HepG2 (cell line): ENCODE data around the gene PAFAH1B2. TPM values are rescaled to one million over a fixed set of nuclear protein-coding genes. Genes with fewer than 3 reads are reported as not detected.

Source experiments
- ATAC-seq: fragments of 200-7000 bp; cut with Tn5 transposase; 3 replicates; pipeline ENCODE4 v1.9.1; 2020; ENCODE audit warnings: mild to moderate bottlenecking, moderate library complexity
- BruUV-seq: library from RNA; stranded (reverse); fragments of 400-500 nt; replicated peaks from 2 replicates; lab custom pipeline; 2021; lab: Mats Ljungman, UMichigan
- CTCF ChIA-PET: fragments of 300-600 bp; formaldehyde crosslinking; extraction: SDS; loops from one replicate; lab custom pipeline; 2021; ENCODE audit warnings: low total read pairs, inconsistent platforms, low intra/inter-chr PET ratio; lab: Yijun Ruan, JAX
- POLR2A ChIA-PET: fragments of 350-600 bp; sonication (Branson Sonifier 250); formaldehyde crosslinking; loops from one replicate; lab custom pipeline; 2020; ENCODE audit warnings: antibody characterized with exemption, inconsistent platforms; lab: Yijun Ruan, JAX
- DNase-seq: peaks from one replicate; pipeline ENCODE4 v3.0.0-alpha.2; 2015; ENCODE audit warnings: low spot score
- FAIRE-seq: peaks from 3 replicates; lab custom pipeline; 2011; peaks lifted over from hg19 to GRCh38; lab: Jason Lieb, UNC
- H2AFZ ChIP-seq: one replicate; pipeline ENCODE4 v1.6.1; 2011; ENCODE audit warnings: low read length, inconsistent platforms
- H3K27ac ChIP-seq: fragments of 300-600 bp; 3 replicates; pipeline ENCODE4 v1.8.0; 2011; ENCODE audit warnings: mixed run types, mild to moderate bottlenecking, mixed read lengths, low read length, inconsistent platforms; ENCODE audit not compliant: insufficient read depth; ENCODE audit errors: extremely low read length
- H3K27me3 ChIP-seq, 2 experiments: fragments of 200-600 bp in 1 of 2; 2 replicates in 1 of 2; 3 replicates in 1 of 2; pipeline versions ENCODE4 v1.6.0 to v1.8.0; 2011; ENCODE audit warnings: low read length in 2 of 2, mild to moderate bottlenecking in 2 of 2, moderate library complexity in 2 of 2, inconsistent platforms in 1 of 2; ENCODE audit not compliant: insufficient read depth in 2 of 2, control insufficient read depth in 1 of 2
- H3K36me3 ChIP-seq, 2 experiments: fragments of 200-600 bp in 1 of 2; replicated peaks in 1 of 2; 2 replicates in 1 of 2; 3 replicates in 1 of 2; pipeline versions ENCODE4 v1.5.1 to v1.8.0; 2011; ENCODE audit warnings: low read length in 2 of 2, inconsistent platforms in 1 of 2; ENCODE audit not compliant: insufficient read depth in 2 of 2, control insufficient read depth in 1 of 2
- H3K4me1 ChIP-seq: 2 replicates; pipeline ENCODE4 v1.5.1; 2012; ENCODE audit warnings: low read length, inconsistent platforms; ENCODE audit not compliant: insufficient read depth
- H3K4me2 ChIP-seq: 2 replicates; pipeline ENCODE4 v1.6.0; 2011; ENCODE audit warnings: low read depth, low read length, inconsistent platforms
- H3K4me3 ChIP-seq, 3 experiments: fragments of 200-600 bp in 1 of 3; sonication (generic), shearing (Covaris generic) in 1 of 3; replicated peaks in 1 of 3; 2 replicates each; pipeline ENCODE4 v1.5.1; 2011 to 2016; ENCODE audit warnings: low read length in 3 of 3, inconsistent platforms in 2 of 3, low read depth in 2 of 3, mild to moderate bottlenecking in 2 of 3, control low read depth in 1 of 3, mixed read lengths in 1 of 3; ENCODE audit not compliant: insufficient read depth in 1 of 3
- H3K79me2 ChIP-seq: one replicate; pipeline ENCODE4 v1.6.1; 2011; ENCODE audit warnings: low read length, inconsistent platforms; ENCODE audit not compliant: insufficient read depth
- H3K9ac ChIP-seq: 2 replicates; pipeline ENCODE4 v1.6.0; 2011; ENCODE audit warnings: mild to moderate bottlenecking, low read depth, low read length, inconsistent platforms; ENCODE audit not compliant: insufficient read depth
- H3K9me3 ChIP-seq: 2 replicates; pipeline ENCODE4 v1.5.1; 2012; ENCODE audit warnings: mild to moderate bottlenecking, low read length
- H4K20me1 ChIP-seq: 2 replicates; pipeline ENCODE4 v1.6.0; 2011; ENCODE audit warnings: inconsistent platforms, mild to moderate bottlenecking, low read length, moderate library complexity; ENCODE audit not compliant: insufficient read depth
- CHD4 ChIP-seq: fragments of 200-600 bp; sonication (generic); IDR thresholded peaks from 2 replicates; pipeline ENCODE4 v1.7.0; 2017; ENCODE audit warnings: mild to moderate bottlenecking, low read length, borderline replicate concordance
- GABPB1 ChIP-seq: IDR thresholded peaks from 2 replicates; pipeline ENCODE4 v1.6.1; 2016; ENCODE audit warnings: mild to moderate bottlenecking, missing genetic modification reagents, moderate library complexity, missing compliant biosample characterization
- HNRNPUL1 ChIP-seq: fragments of 200-400 bp; formaldehyde crosslinking; IDR thresholded peaks from 2 replicates; pipeline ENCODE4 v1.6.1; 2017; ENCODE audit warnings: low read depth, mild to moderate bottlenecking, low read length, moderate library complexity
- KDM5B ChIP-seq: sonication (generic); formaldehyde crosslinking; IDR thresholded peaks from 2 replicates; pipeline ENCODE4 v1.4.0; 2020; ENCODE audit warnings: missing genetic modification reagents, mild to moderate bottlenecking, borderline replicate concordance
- NR1H2 ChIP-seq: sonication (generic); formaldehyde crosslinking; IDR thresholded peaks from 2 replicates; pipeline ENCODE4 v1.8.1; 2022; ENCODE audit warnings: low read depth, missing genetic modification reagents, borderline replicate concordance
- RFX1 ChIP-seq: fragments of 450-650 bp; IDR thresholded peaks from 2 replicates; pipeline ENCODE4 v1.6.1; 2017
- TBL1XR1 ChIP-seq: fragments of 150-350 bp; IDR thresholded peaks from 2 replicates; pipeline ENCODE4 v1.6.1; 2014; ENCODE audit warnings: borderline replicate concordance, low read length; ENCODE audit not compliant: partially characterized antibody
- TMF1 ChIP-seq: sonication (generic); formaldehyde crosslinking; IDR thresholded peaks from 2 replicates; pipeline ENCODE4 v1.8.1; 2022; ENCODE audit warnings: low read depth, missing genetic modification reagents
- ZBTB14 ChIP-seq: sonication (generic); formaldehyde crosslinking; IDR thresholded peaks from 2 replicates; pipeline ENCODE4 v1.4.0; 2020; ENCODE audit warnings: missing genetic modification reagents
- ZFYVE20 ChIP-seq: sonication (generic); formaldehyde crosslinking; IDR thresholded peaks from 2 replicates; pipeline ENCODE4 v1.8.0; 2023; ENCODE audit warnings: low read depth, mild to moderate bottlenecking, moderate library complexity, missing genetic modification reagents, borderline replicate concordance
- ZNF333 ChIP-seq: sonication (generic); formaldehyde crosslinking; IDR thresholded peaks from 2 replicates; pipeline ENCODE4 v1.4.0; 2020; ENCODE audit warnings: mild to moderate bottlenecking, missing genetic modification reagents, borderline replicate concordance
- ZNF720 ChIP-seq: sonication (generic); formaldehyde crosslinking; IDR thresholded peaks from 2 replicates; pipeline ENCODE4 v1.4.0; 2020; ENCODE audit warnings: missing genetic modification reagents
- ZNF766 ChIP-seq: sonication (generic); formaldehyde crosslinking; IDR thresholded peaks from 2 replicates; pipeline ENCODE4 v1.5.0; 2020; ENCODE audit warnings: missing genetic modification reagents, borderline replicate concordance
- ZNF788 ChIP-seq: sonication (generic); formaldehyde crosslinking; IDR thresholded peaks from 2 replicates; pipeline ENCODE4 v1.5.0; 2020; ENCODE audit warnings: mild to moderate bottlenecking, missing genetic modification reagents, borderline replicate concordance
- ZNF792 ChIP-seq: IDR thresholded peaks from 2 replicates; pipeline ENCODE4 v1.6.1; 2016
- ZNF879 ChIP-seq: sonication (generic); formaldehyde crosslinking; IDR thresholded peaks from 2 replicates; pipeline ENCODE4 v1.8.1; 2023; ENCODE audit warnings: missing genetic modification reagents
- ZSCAN12 ChIP-seq: sonication (generic); formaldehyde crosslinking; IDR thresholded peaks from 2 replicates; pipeline ENCODE4 v1.9.0; 2021; ENCODE audit warnings: mild to moderate bottlenecking, missing genetic modification reagents
- WGBS: methylation state at CpG from one replicate; pipeline ENCODE4 v1.1.6; 2017; ENCODE audit warnings: low lambda C conversion rate; 5-methylcytosine and 5-hydroxymethylcytosine counted together
- in situ Hi-C: cut with HindIII; loops from 2 replicates; pipeline ENCODE4 v1.10.0; 2017; ENCODE audit warnings: low pct_unique_long_range_greater_than_20kb; ENCODE audit not compliant: extremely low pct_ligation_motif_present
- intact Hi-C: fragments of 100-400 bp; cut with micrococcal nuclease; formaldehyde crosslinking; loops from one replicate; pipeline ENCODE4 v1.10.0; 2022; ENCODE audit not compliant: unreplicated experiment
- polyA plus RNA-seq, 8 experiments: library from polyadenylated mRNA; depleted of rRNA in 3 of 8; stranded (reverse) in 7 of 8; unstranded in 1 of 8; fragments of >200 nt; fragmentation: Illumina TruSeq in 4 of 8; extraction: Trizol in 4 of 8; gene quantifications; 2 replicates each; pipeline versions ENCODE4 v1.2.1 to v1.2.3, GENCODE V29; 2011 to 2016; ENCODE audit warnings: low read depth in 4 of 8, missing spikeins in 1 of 8, mixed read lengths in 1 of 8; ENCODE audit not compliant: insufficient read depth in 1 of 8
- total RNA-seq, 5 experiments: library from RNA; depleted of rRNA; stranded (reverse); fragments of >200 nt; fragmentation: Illumina TruSeq; extraction: Trizol; gene quantifications; 2 replicates each; pipeline ENCODE4 v1.2.3, GENCODE V29; 2016; ENCODE audit warnings: low read depth in 1 of 5
- TF ChIP-seq, protein P1 (sequence below): IDR thresholded peaks from 2 replicates; pipeline ENCODE4 v1.6.1; 2012; ENCODE audit warnings: low read length, improper control_type of control experiment

PAFAH1B2 gene
- total and polyA plus RNA-seq, 2 of the 13 experiments (the other 11 are each of a cell fraction or from before 2014, with no cell fraction given), result 28.8 to 104 TPM

- intact Hi-C loops, result loop anchor here (5.0 kb wide), 1 partner anchor 73 kb away; no protein-coding TSS in a partner anchor
- Histone ChIP-seq H3K4me1 (no peaks in the 10 kb centered on the region), H3K9me3 (no peaks in the 10 kb centered on the region), H4K20me1 (no peaks in the 10 kb centered on the region), H3K4me3 (no peak overlapping the region), H3K27me3 (no peaks in the 10 kb centered on the region), H2AFZ (no peak overlapping the region)
- no peak for ATAC-seq
- FAIRE-seq, result peak; percentile 64
- CTCF ChIA-PET, result no interaction called here
- POLR2A ChIA-PET, result no interaction called here
- in situ Hi-C loops, result loop anchor here (5.0 kb wide), 1 partner anchor 73 kb away; no protein-coding TSS in a partner anchor
- no TSS peak for BruUV-seq
- DNase-seq, result no peak
- WGBS, result 98% methylated on average over 6 of the region's 11 CpGs
- no peak for TF ChIP-seq ZNF766 (CRISPR knock-in tag)
- no peak for TF ChIP-seq CHD4
- TF ChIP-seq RFX1, result no peak
- no peak for TF ChIP-seq ZSCAN12 (CRISPR knock-in tag)
- TF ChIP-seq KDM5B (CRISPR knock-in tag), result no peak
- no peak for TF ChIP-seq ZNF879 (CRISPR knock-in tag)
- TF ChIP-seq TMF1 (CRISPR knock-in tag), result no peak
- TF ChIP-seq ZNF720, result no peak
- no peak for TF ChIP-seq NR1H2 (CRISPR knock-in tag)
- no peak for TF ChIP-seq ZFYVE20 (CRISPR knock-in tag)
- no peak for TF ChIP-seq ZNF792 (CRISPR knock-in tag)
- TF ChIP-seq HNRNPUL1, result no peak
- TF ChIP-seq, protein P1, sequence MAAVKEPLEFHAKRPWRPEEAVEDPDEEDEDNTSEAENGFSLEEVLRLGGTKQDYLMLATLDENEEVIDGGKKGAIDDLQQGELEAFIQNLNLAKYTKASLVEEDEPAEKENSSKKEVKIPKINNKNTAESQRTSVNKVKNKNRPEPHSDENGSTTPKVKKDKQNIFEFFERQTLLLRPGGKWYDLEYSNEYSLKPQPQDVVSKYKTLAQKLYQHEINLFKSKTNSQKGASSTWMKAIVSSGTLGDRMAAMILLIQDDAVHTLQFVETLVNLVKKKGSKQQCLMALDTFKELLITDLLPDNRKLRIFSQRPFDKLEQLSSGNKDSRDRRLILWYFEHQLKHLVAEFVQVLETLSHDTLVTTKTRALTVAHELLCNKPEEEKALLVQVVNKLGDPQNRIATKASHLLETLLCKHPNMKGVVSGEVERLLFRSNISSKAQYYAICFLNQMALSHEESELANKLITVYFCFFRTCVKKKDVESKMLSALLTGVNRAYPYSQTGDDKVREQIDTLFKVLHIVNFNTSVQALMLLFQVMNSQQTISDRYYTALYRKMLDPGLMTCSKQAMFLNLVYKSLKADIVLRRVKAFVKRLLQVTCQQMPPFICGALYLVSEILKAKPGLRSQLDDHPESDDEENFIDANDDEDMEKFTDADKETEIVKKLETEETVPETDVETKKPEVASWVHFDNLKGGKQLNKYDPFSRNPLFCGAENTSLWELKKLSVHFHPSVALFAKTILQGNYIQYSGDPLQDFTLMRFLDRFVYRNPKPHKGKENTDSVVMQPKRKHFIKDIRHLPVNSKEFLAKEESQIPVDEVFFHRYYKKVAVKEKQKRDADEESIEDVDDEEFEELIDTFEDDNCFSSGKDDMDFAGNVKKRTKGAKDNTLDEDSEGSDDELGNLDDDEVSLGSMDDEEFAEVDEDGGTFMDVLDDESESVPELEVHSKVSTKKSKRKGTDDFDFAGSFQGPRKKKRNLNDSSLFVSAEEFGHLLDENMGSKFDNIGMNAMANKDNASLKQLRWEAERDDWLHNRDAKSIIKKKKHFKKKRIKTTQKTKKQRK, result no peak
- no peak for TF ChIP-seq GABPB1 (CRISPR knock-in tag)
- no peak for TF ChIP-seq ZBTB14 (CRISPR knock-in tag)
- no peak for TF ChIP-seq ZNF788
- TF ChIP-seq TBL1XR1, result no peak
- TF ChIP-seq ZNF333 (CRISPR knock-in tag), result no peak
- TF ChIP-seq, all 625 proteins: peak for 0
- no peaks in the 10 kb centered on the region for H3K79me2 ChIP-seq
- peaks cover 0 to 3% of the 10 kb centered on the region in 2 experiments; a peak in 1 of 5 replicates for H3K36me3 ChIP-seq
- no peak overlapping the region for H3K4me2 ChIP-seq
- no peak overlapping the region for H3K9ac ChIP-seq
- H3K27ac ChIP-seq, result no peak overlapping the region
These were observed 61.2 kb downstream of the PAFAH1B2 start for GRCh38 chr11:117205211-117205818.
